Glutamatergic neuron (in vitro differentiated cells): ENCODE results near the gene EIF4E3. TPM values are rescaled to one million over a fixed set of nuclear protein-coding genes. Genes with fewer than 3 reads are reported as not detected.

Experiments used
- DNase-seq: peaks from one replicate; pipeline ENCODE4 v3.0.0; 2022
- H3K27ac Mint-ChIP-seq: one replicate; pipeline ENCODE4 v1.8.0; 2020; ENCODE audit warnings: mild to moderate bottlenecking, mixed read lengths, inconsistent platforms; ENCODE audit not compliant: unreplicated experiment
- H3K27me3 Mint-ChIP-seq: one replicate; pipeline ENCODE4 v1.8.0; 2020; ENCODE audit warnings: mild to moderate bottlenecking, moderate library complexity, mixed read lengths, inconsistent platforms; ENCODE audit not compliant: unreplicated experiment
- H3K36me3 Mint-ChIP-seq: one replicate; pipeline ENCODE4 v1.8.0; 2020; ENCODE audit warnings: mild to moderate bottlenecking, mixed read lengths, inconsistent platforms; ENCODE audit not compliant: unreplicated experiment
- H3K4me1 Mint-ChIP-seq: one replicate; pipeline ENCODE4 v1.8.0; 2020; ENCODE audit warnings: mild to moderate bottlenecking, low read depth, mixed read lengths, inconsistent platforms; ENCODE audit not compliant: unreplicated experiment
- H3K4me3 Mint-ChIP-seq: one replicate; pipeline ENCODE4 v1.8.0; 2020; ENCODE audit warnings: mild to moderate bottlenecking, mixed read lengths, inconsistent platforms; ENCODE audit not compliant: unreplicated experiment
- H3K9me3 Mint-ChIP-seq: one replicate; pipeline ENCODE4 v1.8.0; 2020; ENCODE audit warnings: mild to moderate bottlenecking, moderate library complexity, mixed read lengths, inconsistent platforms; ENCODE audit not compliant: unreplicated experiment
- CTCF ChIP-seq: fragments of 200-600 bp; sonication (generic); IDR thresholded peaks from one replicate; pipeline ENCODE4 v1.5.0; 2021; ENCODE audit not compliant: partially characterized antibody, unreplicated experiment
- total RNA-seq: library from RNA; stranded (reverse); fragmentation: NEBNext Ultra II Directional; extraction: Animal tissue kit (Norgen Biotek cat#: 25700); gene quantifications from one replicate; pipeline ENCODE4 v1.2.1, GENCODE V29; 2021; ENCODE audit not compliant: unreplicated experiment

The EIF4E3 gene
- total RNA-seq, 1 donor from 2014 or later = 21.9 TPM

GRCh38 chr3:71625676-71626075, 99.5 kb downstream of the EIF4E3 start:
- no peak overlapping the region for H3K27ac Mint-ChIP-seq
- H3K36me3 Mint-ChIP-seq = no peaks in the 10 kb centered on the region
- no peak for DNase-seq
- H3K4me1 Mint-ChIP-seq = no peaks in the 10 kb centered on the region
- H3K9me3 Mint-ChIP-seq = no peaks in the 10 kb centered on the region
- no peak for TF ChIP-seq CTCF
- no peaks in the 10 kb centered on the region for H3K27me3 Mint-ChIP-seq
- no peak overlapping the region for H3K4me3 Mint-ChIP-seq

Other genes with a start within 250 kb of the EIF4E3 start
- gene FOXP1, start 141.7 kb downstream of the EIF4E3 start, total RNA-seq = 31.1 TPM
- 4.7 TPM for gene GPR27, start 28.5 kb upstream of the EIF4E3 start, total RNA-seq
- not detected for gene PROK2, start 59.7 kb upstream of the EIF4E3 start, total RNA-seq